H1 (cell line): ENCODE results near the gene MYBPC1. TPM values are rescaled to one million over a fixed set of nuclear protein-coding genes. Genes with fewer than 3 reads are reported as not detected.

Source experiments
- CTCF ChIA-PET: fragments of 300-600 bp; sonication (Branson Sonifier 250); formaldehyde crosslinking; loops from one replicate; lab custom pipeline; 2021; ENCODE audit not compliant: partially characterized antibody; lab: Charles Lee
- POLR2A ChIA-PET: fragments of 300-600 bp; sonication (Branson Sonifier 250); formaldehyde crosslinking; loops from one replicate; lab custom pipeline; 2021; ENCODE audit warnings: inconsistent platforms; ENCODE audit not compliant: partially characterized antibody; lab: Charles Lee
- DNase-seq, 2 experiments: peaks; one replicate each; pipeline versions ENCODE4 v3.0.0 to v3.0.0-alpha.2; 2010 to 2022; ENCODE audit warnings: low spot score in 2 of 2, low read depth in 1 of 2, mixed read lengths in 1 of 2
- FAIRE-seq: peaks from 2 replicates; lab custom pipeline; 2011; peaks lifted over from hg19 to GRCh38; lab: Jason Lieb, UNC
- H2AFZ ChIP-seq: 2 replicates; pipeline ENCODE4 v1.8.1; 2012; ENCODE audit warnings: low read length, inconsistent platforms
- H2AK5ac ChIP-seq: 2 replicates; pipeline ENCODE4 v1.6.1; 2013; ENCODE audit warnings: low read depth, low read length
- H2BK120ac ChIP-seq: replicated peaks from 2 replicates; pipeline ENCODE3; 2013; ENCODE audit warnings: low read depth, low read length, inconsistent platforms
- H2BK12ac ChIP-seq: 2 replicates; pipeline ENCODE4 v1.6.1; 2013; ENCODE audit warnings: low read depth, low read length
- H2BK15ac ChIP-seq: 2 replicates; pipeline ENCODE4 v1.6.1; 2013; ENCODE audit warnings: low read length
- H2BK20ac ChIP-seq: 2 replicates; pipeline ENCODE4 v1.6.1; 2013; ENCODE audit warnings: low read length
- H2BK5ac ChIP-seq: 2 replicates; pipeline ENCODE4 v1.6.1; 2013; ENCODE audit warnings: low read depth, low read length
- H3K14ac ChIP-seq: 2 replicates; pipeline ENCODE4 v1.6.1; 2013; ENCODE audit warnings: inconsistent platforms; ENCODE audit not compliant: insufficient read length
- H3K18ac ChIP-seq: 2 replicates; pipeline ENCODE4 v1.6.1; 2013; ENCODE audit warnings: low read length; ENCODE audit errors: extremely low read depth
- H3K23ac ChIP-seq: 2 replicates; pipeline ENCODE4 v1.6.1; 2013; ENCODE audit warnings: inconsistent platforms; ENCODE audit not compliant: insufficient read length
- H3K23me2 ChIP-seq: 2 replicates; pipeline ENCODE4 v1.6.1; 2013; ENCODE audit warnings: low read depth, low read length
- H3K27ac ChIP-seq: 2 replicates; pipeline ENCODE4 v1.6.1; 2011; ENCODE audit warnings: low read depth, low read length, inconsistent platforms
- H3K27me3 ChIP-seq, 4 experiments: replicated peaks in 1 of 4; 1 replicate in 1 of 4; 2 replicates in 3 of 4; pipeline versions ENCODE4 v1.6.1 to v1.8.1; 2011 to 2013; ENCODE audit warnings: low read length in 3 of 4, mild to moderate bottlenecking in 3 of 4, inconsistent platforms in 2 of 4, mixed read lengths in 2 of 4, moderate library complexity in 1 of 4; ENCODE audit not compliant: control insufficient read depth in 3 of 4, insufficient read depth in 3 of 4; ENCODE audit errors: extremely low read depth in 1 of 4
- H3K36me3 ChIP-seq, 4 experiments: 2 replicates each; pipeline versions ENCODE4 v1.6.1 to v1.8.1; 2011 to 2013; ENCODE audit warnings: mild to moderate bottlenecking in 4 of 4, low read length in 3 of 4, moderate library complexity in 2 of 4, control low read depth in 1 of 4, inconsistent platforms in 1 of 4; ENCODE audit not compliant: insufficient read depth in 4 of 4, control insufficient read depth in 2 of 4
- H3K4ac ChIP-seq: replicated peaks from 2 replicates; pipeline ENCODE3; 2013; ENCODE audit warnings: low read length, low read depth, mixed read lengths, inconsistent platforms; ENCODE audit not compliant: insufficient read length
- H3K4me1 ChIP-seq, 4 experiments: replicated peaks in 1 of 4; 1 replicate in 1 of 4; 2 replicates in 3 of 4; pipeline versions ENCODE4 v1.6.1 to v1.8.1; 2011 to 2013; ENCODE audit warnings: low read length in 3 of 4, inconsistent platforms in 2 of 4, mixed read lengths in 1 of 4; ENCODE audit not compliant: insufficient read depth in 4 of 4, control insufficient read depth in 3 of 4
- H3K4me2 ChIP-seq, 2 experiments: 2 replicates each; pipeline versions ENCODE4 v1.6.1 to v1.8.1; 2011 to 2013; ENCODE audit warnings: low read depth in 2 of 2, low read length in 2 of 2, control low read depth in 1 of 2, inconsistent platforms in 1 of 2, mild to moderate bottlenecking in 1 of 2; ENCODE audit not compliant: insufficient read depth in 1 of 2
- H3K4me3 ChIP-seq, 4 experiments: fragments of 200-600, 300-600 bp in 1 of 4; sonication (generic), shearing (Covaris generic), sonication (Bioruptor Twin) in 1 of 4; 2 replicates each; pipeline versions ENCODE4 v1.5.1 to v1.8.1; 2011 to 2016; ENCODE audit warnings: low read length in 4 of 4, low read depth in 3 of 4, control low read depth in 2 of 4, inconsistent platforms in 2 of 4, mild to moderate bottlenecking in 2 of 4, mixed read lengths in 1 of 4, moderate library complexity in 1 of 4; ENCODE audit not compliant: insufficient read depth in 2 of 4; ENCODE audit errors: extremely low read depth in 1 of 4
- H3K56ac ChIP-seq: replicated peaks from 2 replicates; pipeline ENCODE3; 2013; ENCODE audit warnings: low read depth, mild to moderate bottlenecking, mixed read lengths, low read length, inconsistent platforms; ENCODE audit not compliant: insufficient read length
- H3K79me1 ChIP-seq: 2 replicates; pipeline ENCODE4 v1.6.1; 2013; ENCODE audit warnings: low read depth, low read length, control low read depth
- H3K79me2 ChIP-seq, 2 experiments: 2 replicates each; pipeline versions ENCODE4 v1.6.1 to v1.8.1; 2012 to 2013; ENCODE audit warnings: low read length in 2 of 2, mild to moderate bottlenecking in 2 of 2, inconsistent platforms in 1 of 2; ENCODE audit not compliant: insufficient read depth in 2 of 2, control insufficient read depth in 1 of 2
- H3K9ac ChIP-seq, 4 experiments: replicated peaks in 1 of 4; 1 replicate in 1 of 4; 2 replicates in 3 of 4; pipeline versions ENCODE4 v1.6.1 to v1.8.1; 2011 to 2013; ENCODE audit warnings: low read depth in 3 of 4, low read length in 3 of 4, control low read depth in 2 of 4, mild to moderate bottlenecking in 2 of 4, moderate library complexity in 2 of 4, inconsistent platforms in 1 of 4; ENCODE audit errors: extremely low read depth in 1 of 4
- H3K9me3 ChIP-seq, 2 experiments: 2 replicates each; pipeline versions ENCODE4 v1.6.1 to v1.8.1; 2012 to 2013; ENCODE audit warnings: mild to moderate bottlenecking in 2 of 2, moderate library complexity in 2 of 2, control low read depth in 1 of 2, inconsistent platforms in 1 of 2, low read depth in 1 of 2, low read length in 1 of 2, mixed read lengths in 1 of 2; ENCODE audit not compliant: insufficient read depth in 2 of 2
- H4K20me1 ChIP-seq, 2 experiments: replicated peaks in 1 of 2; 2 replicates each; pipeline versions ENCODE3 to v1.8.1; 2011 to 2013; ENCODE audit warnings: inconsistent platforms in 2 of 2, low read length in 2 of 2, mild to moderate bottlenecking in 1 of 2; ENCODE audit not compliant: insufficient read depth in 2 of 2, control insufficient read depth in 1 of 2
- H4K5ac ChIP-seq: 2 replicates; pipeline ENCODE4 v1.6.1; 2013; ENCODE audit warnings: low read length, low read depth, mixed read lengths, inconsistent platforms; ENCODE audit not compliant: insufficient read length
- H4K8ac ChIP-seq: 2 replicates; pipeline ENCODE4 v1.8.0; 2013; ENCODE audit warnings: mild to moderate bottlenecking, moderate library complexity, low read length, inconsistent platforms; ENCODE audit not compliant: insufficient read depth; ENCODE audit errors: extremely low read depth
- H4K91ac ChIP-seq: replicated peaks from 2 replicates; pipeline ENCODE3; 2013; ENCODE audit warnings: low read length, mixed read lengths, inconsistent platforms; ENCODE audit not compliant: insufficient read length
- ASH2L ChIP-seq: fragments of 200-600, 300-600 bp; sonication (generic); IDR thresholded peaks from one replicate; pipeline ENCODE4 v1.7.1; 2017; ENCODE audit warnings: low read length
- CBX5 ChIP-seq: fragments of 300-800, 300-1000 bp; sonication (generic); IDR thresholded peaks from 2 replicates; pipeline ENCODE4 v1.7.1; 2016; ENCODE audit warnings: antibody characterized with exemption, low read length, low read depth
- CBX8 ChIP-seq: fragments of 300-800, 300-1000 bp; sonication (generic); IDR thresholded peaks from 2 replicates; pipeline ENCODE4 v1.7.1; 2016; ENCODE audit warnings: low read depth, low read length, borderline replicate concordance
- CEBPB ChIP-seq: IDR thresholded peaks from 2 replicates; pipeline ENCODE4 v1.6.1; 2012; ENCODE audit warnings: low read depth, low read length
- E2F6 ChIP-seq: IDR thresholded peaks from 2 replicates; pipeline ENCODE4 v1.6.1; 2012; ENCODE audit warnings: inconsistent platforms
- EGR1 ChIP-seq: IDR thresholded peaks from 2 replicates; pipeline ENCODE4 v1.6.1; 2011; ENCODE audit warnings: low read depth, low read length, borderline replicate concordance
- EP300 ChIP-seq, 2 experiments: IDR thresholded peaks; 1 replicate in 1 of 2; 2 replicates in 1 of 2; pipeline ENCODE4 v1.6.1; 2011 to 2012; ENCODE audit warnings: low read depth in 2 of 2, low read length in 2 of 2, mild to moderate bottlenecking in 2 of 2, borderline replicate concordance in 1 of 2, inconsistent platforms in 1 of 2, moderate library complexity in 1 of 2
- FOSL1 ChIP-seq: IDR thresholded peaks from 2 replicates; pipeline ENCODE4 v1.6.1; 2011; ENCODE audit warnings: mild to moderate bottlenecking, low read depth, low read length, moderate library complexity; ENCODE audit not compliant: insufficient read depth
- GTF2F1 ChIP-seq: IDR thresholded peaks from 2 replicates; pipeline ENCODE4 v1.6.1; 2012; ENCODE audit warnings: low read depth, low read length, improper control_type of control experiment, borderline replicate concordance
- KDM1A ChIP-seq: fragments of 200-600, 300-600 bp; sonication (generic); IDR thresholded peaks from 2 replicates; pipeline ENCODE4 v1.7.1; 2016; ENCODE audit warnings: mild to moderate bottlenecking, low read length, borderline replicate concordance
- MAFK ChIP-seq: IDR thresholded peaks from 2 replicates; pipeline ENCODE4 v1.6.1; 2012; ENCODE audit warnings: low read depth, mild to moderate bottlenecking, improper control_type of control experiment, low read length
- RXRA ChIP-seq: IDR thresholded peaks from 2 replicates; pipeline ENCODE4 v1.6.1; 2011; ENCODE audit warnings: low read depth, mild to moderate bottlenecking, low read length, moderate library complexity; ENCODE audit not compliant: insufficient read depth
- SIRT6 ChIP-seq: IDR thresholded peaks from one replicate; pipeline ENCODE4 v1.7.1; 2012; ENCODE audit warnings: low read length, inconsistent platforms
- TAF1 ChIP-seq: IDR thresholded peaks from 2 replicates; pipeline ENCODE4 v1.6.1; 2011; ENCODE audit warnings: mild to moderate bottlenecking, low read depth, low read length
- TBP ChIP-seq: IDR thresholded peaks from 2 replicates; pipeline ENCODE4 v1.6.1; 2011; ENCODE audit warnings: low read depth, low read length, improper control_type of control experiment
- ZNF274 ChIP-seq: IDR thresholded peaks from 2 replicates; pipeline ENCODE4 v1.7.0; 2012; ENCODE audit warnings: low read length, borderline replicate concordance; ENCODE audit errors: extremely low read depth
- polyA plus RNA-seq, 7 experiments: library from polyadenylated mRNA; depleted of rRNA in 3 of 7; stranded (reverse) in 5 of 7; unstranded in 2 of 7; fragments of >200 nt in 5 of 7; fragments of 200-250 nt in 2 of 7; gene quantifications; 1 replicate in 5 of 7; 2 replicates in 1 of 7; 4 replicates in 1 of 7; pipeline versions ENCODE4 v1.2.1 to v1.2.3, GENCODE V29; 2011 to 2013; ENCODE audit warnings: missing spikeins in 2 of 7, mixed read lengths in 2 of 7
- total RNA-seq: library from RNA; stranded (reverse); fragmentation: NEBNext Ultra II Directional; extraction: Animal tissue kit (Norgen Biotek cat#: 25700); gene quantifications from 2 replicates; pipeline ENCODE4 v1.2.1, GENCODE V29; 2021

Gene MYBPC1
- total and polyA plus RNA-seq, 2 of the 8 experiments (the other 6 are each of a cell fraction or from before 2014, with no cell fraction given), result not detected

GRCh38 chr12:101729842-101730241 is 135.1 kb downstream of the MYBPC1 start:
- H2BK120ac ChIP-seq, result no peak overlapping the region
- ChIA-PET CTCF (interaction anchor here (0.6 kb wide), 1 partner anchor 30 kb away, joined by 3 read pairs; no protein-coding TSS in a partner anchor), POLR2A (no interaction called here)
- no peak overlapping the region for H3K18ac ChIP-seq
- no peak overlapping the region for H3K23ac ChIP-seq
- FAIRE-seq (no peak), DNase-seq (no peak)
- H2BK12ac ChIP-seq, result no peak overlapping the region
- H2BK15ac ChIP-seq, result no peak overlapping the region
- H3K36me3 ChIP-seq, result peaks cover 0 to 3% (median 0%) of the 10 kb centered on the region in 4 experiments; a peak in 1 of 8 replicates
- no peak overlapping the region for H2AFZ ChIP-seq
- no peak overlapping the region for H3K4me2 ChIP-seq
- no peak overlapping the region for H4K91ac ChIP-seq
- H3K9me3 ChIP-seq, result no peaks in the 10 kb centered on the region
- no peak overlapping the region for H2AK5ac ChIP-seq
- H4K20me1 ChIP-seq, result no peaks in the 10 kb centered on the region
- H3K56ac ChIP-seq, result no peak overlapping the region
- no peak overlapping the region for H4K8ac ChIP-seq
- H3K79me2 ChIP-seq, result no peaks in the 10 kb centered on the region
- H3K27me3 ChIP-seq, result no peaks in the 10 kb centered on the region
- H3K4me1 ChIP-seq, result no peaks in the 10 kb centered on the region
- no peak overlapping the region for H4K5ac ChIP-seq
- H3K4ac ChIP-seq, result no peak overlapping the region
- H3K23me2 ChIP-seq, result no peaks in the 10 kb centered on the region
- no peak overlapping the region for H3K14ac ChIP-seq
- no peak overlapping the region for H3K9ac ChIP-seq
- H3K4me3 ChIP-seq, result no peak overlapping the region
- no peak overlapping the region for H2BK20ac ChIP-seq
- no peaks in the 10 kb centered on the region for H3K79me1 ChIP-seq
- H3K27ac ChIP-seq, result no peak overlapping the region
- no peak overlapping the region for H2BK5ac ChIP-seq
- no peak for TF ChIP-seq ASH2L
- no peak for TF ChIP-seq TAF1
- TF ChIP-seq TBP, result no peak
- no peak for TF ChIP-seq ZNF274
- no peak for TF ChIP-seq CBX8
- TF ChIP-seq EP300 (IDR thresholded peaks at IDR 0.05; ENCODE audit: borderline replicate concordance in 1 of 2, low read depth in 2 of 2, low read length in 2 of 2), result no peak
- TF ChIP-seq EGR1, result no peak
- no peak for TF ChIP-seq RXRA
- TF ChIP-seq CEBPB, result no peak
- no peak for TF ChIP-seq FOSL1
- TF ChIP-seq CBX5, result no peak
- TF ChIP-seq SIRT6, result no peak
- no peak for TF ChIP-seq KDM1A
- no peak for TF ChIP-seq MAFK
- TF ChIP-seq GTF2F1, result no peak
- TF ChIP-seq E2F6, result no peak
